ENCODE data around the gene IGF2BP3.
A peak's percentile ranks its signal among the peaks of the same experiment; 100 is the strongest.
"Not testable (repeated sequence)": the region's sequence is repeated elsewhere in the genome, so short reads cannot be mapped to it uniquely, and the experiment has no call there.

IGF2BP3 gene

DNA sequence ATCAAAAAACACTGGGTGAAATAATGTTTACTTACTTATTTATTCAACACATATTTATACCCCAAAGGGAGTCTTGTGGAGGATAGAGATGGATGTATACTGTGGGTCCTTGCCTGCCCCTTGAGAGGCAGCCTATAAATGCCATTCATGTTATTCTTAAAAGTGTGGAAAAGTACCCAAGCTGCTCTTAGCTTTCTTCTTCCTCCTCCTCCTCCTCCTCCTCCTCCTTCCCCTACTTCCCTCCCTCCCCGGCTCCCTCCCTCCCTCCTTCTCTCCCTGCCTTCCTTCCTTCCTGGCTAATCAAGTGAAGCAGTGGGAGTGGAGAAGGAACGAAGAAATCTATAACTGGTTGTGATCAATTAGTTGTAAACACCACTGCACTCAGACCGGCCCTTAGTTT lies 21.2 kb upstream of the IGF2BP3 start:
- 80% methylated on average over 1 of the region's 3 CpGs for WGBS
- H4K8ac ChIP-seq (ENCODE audit: low read length): no peak overlapping the region
- no peak overlapping the region for H2AFZ ChIP-seq (ENCODE audit: low read depth, low read length)
- H3K36me3 ChIP-seq (ENCODE audit: control insufficient read depth in 1 of 2, insufficient read depth in 2 of 2, low read depth in 1 of 2, low read length in 2 of 2): peaks cover 0 to 4% of the 10 kb centered on the region in 2 experiments
- H2AK5ac ChIP-seq (ENCODE audit: low read length, severe bottlenecking): no peak overlapping the region
- no peaks in the 10 kb centered on the region for H3K4me1 ChIP-seq (ENCODE audit: control insufficient read depth, insufficient read depth, low read depth, low read length)
- no peak overlapping the region for H3K14ac ChIP-seq (ENCODE audit: low read length in 2 of 2)
- H3K4ac ChIP-seq (ENCODE audit: low read depth in 1 of 2, low read length in 2 of 2): no peak overlapping the region
- no peak overlapping the region for H3K27ac ChIP-seq (ENCODE audit: low read length, poor library complexity, severe bottlenecking)
- no peak overlapping the region for H3K4me2 ChIP-seq (ENCODE audit: low read length, poor library complexity, severe bottlenecking)
- no peak overlapping the region for H2BK5ac ChIP-seq (ENCODE audit: low read depth, low read length, poor library complexity, severe bottlenecking)
- DNase-seq: no peak
- H3K79me1 ChIP-seq (replicated peaks; ENCODE audit: low read length, poor library complexity, severe bottlenecking): peaks cover 2% of the 10 kb centered on the region
- H2BK12ac ChIP-seq (ENCODE audit: low read length in 2 of 2): no peak overlapping the region
- no peak overlapping the region for H3K23ac ChIP-seq (ENCODE audit: low read length in 2 of 2)
- H3K9me3 ChIP-seq (ENCODE audit: control insufficient read depth, low read length): no peaks in the 10 kb centered on the region
- H4K91ac ChIP-seq (ENCODE audit: low read length): no peak overlapping the region
- peak overlapping the region in 1 of 2 experiments; percentile 80 for H3K4me3 ChIP-seq (ENCODE audit: insufficient read depth in 1 of 2, low read depth in 1 of 2, low read length in 2 of 2)
- H2BK15ac ChIP-seq (ENCODE audit: low read depth, poor library complexity, severe bottlenecking): no peak overlapping the region
- no peaks in the 10 kb centered on the region for H3K27me3 ChIP-seq (ENCODE audit: control insufficient read depth in 1 of 2, insufficient read depth in 1 of 2, low read length in 2 of 2)
- H3K18ac ChIP-seq (ENCODE audit: low read depth in 1 of 2, low read length in 2 of 2): no peak overlapping the region
- peak overlapping the region; percentile 86 for H3K9ac ChIP-seq (ENCODE audit: low read length)
- H2BK120ac ChIP-seq (ENCODE audit: low read depth, low read length): no peak overlapping the region

DNA sequence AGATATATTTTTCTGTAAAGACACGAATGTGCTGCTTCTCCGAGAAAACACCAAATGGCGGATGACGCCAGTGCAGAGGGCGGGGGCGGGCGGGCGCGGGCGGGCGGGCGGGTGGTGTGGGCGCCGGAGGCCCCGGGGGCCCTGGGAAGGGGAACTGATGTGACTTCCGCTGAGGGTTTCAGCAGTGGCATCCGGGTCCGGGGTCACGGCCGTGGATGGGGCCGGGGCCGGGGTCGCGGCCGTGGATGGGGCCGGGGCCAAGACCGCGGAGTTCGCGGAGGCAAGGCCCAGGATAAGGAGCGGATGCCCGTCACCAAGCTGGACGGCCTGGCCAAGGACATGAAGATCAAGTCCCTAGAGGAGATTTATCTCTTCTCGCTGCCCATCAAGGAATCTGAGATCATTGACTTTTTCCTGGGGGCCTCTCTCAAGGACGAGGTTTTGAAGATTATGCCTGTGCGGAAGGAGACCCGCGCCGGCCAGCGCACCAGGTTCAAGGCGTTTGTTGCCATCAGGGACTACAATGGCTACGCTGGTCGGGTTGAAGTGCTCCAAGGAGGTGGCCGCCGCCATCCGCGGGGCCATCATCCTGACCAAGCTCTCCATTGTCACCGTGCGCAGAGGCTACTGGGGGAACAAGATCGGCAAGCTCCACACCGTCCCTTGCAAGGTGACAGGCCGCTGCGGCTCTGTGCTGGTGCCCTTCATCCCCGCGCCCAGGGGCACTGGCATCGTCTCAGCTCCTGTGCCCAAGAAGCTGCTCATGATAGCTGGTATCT lies 20.3 kb upstream of the IGF2BP3 start:
- no peak for DNase-seq
- Histone ChIP-seq H3K23ac (ENCODE audit: low read length in 2 of 2) (no peak overlapping the region), H2AFZ (ENCODE audit: low read depth, low read length) (no peak overlapping the region), H3K4me1 (ENCODE audit: control insufficient read depth, insufficient read depth, low read depth, low read length) (no peaks in the 10 kb centered on the region), H4K8ac (ENCODE audit: low read length) (no peak overlapping the region), H2BK12ac (ENCODE audit: low read length in 2 of 2) (no peak overlapping the region), H2BK120ac (ENCODE audit: low read depth, low read length) (no peak overlapping the region), H3K14ac (ENCODE audit: low read length in 2 of 2) (no peak overlapping the region), H2BK5ac (ENCODE audit: low read depth, low read length, poor library complexity, severe bottlenecking) (no peak overlapping the region), H4K91ac (ENCODE audit: low read length) (no peak overlapping the region), H3K36me3 (ENCODE audit: control insufficient read depth in 1 of 2, insufficient read depth in 2 of 2, low read depth in 1 of 2, low read length in 2 of 2) (peaks cover 0 to 4% of the 10 kb centered on the region in 2 experiments), H3K79me1 (replicated peaks; ENCODE audit: low read length, poor library complexity, severe bottlenecking) (peaks cover 2% of the 10 kb centered on the region), H2AK5ac (ENCODE audit: low read length, severe bottlenecking) (no peak overlapping the region), H3K4me2 (ENCODE audit: low read length, poor library complexity, severe bottlenecking) (no peak overlapping the region), H3K18ac (ENCODE audit: low read depth in 1 of 2, low read length in 2 of 2) (no peak overlapping the region), H3K27me3 (ENCODE audit: control insufficient read depth in 1 of 2, insufficient read depth in 1 of 2, low read length in 2 of 2) (no peaks in the 10 kb centered on the region), H3K9me3 (ENCODE audit: control insufficient read depth, low read length) (no peaks in the 10 kb centered on the region), H3K27ac (ENCODE audit: low read length, poor library complexity, severe bottlenecking) (no peak overlapping the region), H3K9ac (ENCODE audit: low read length) (peak overlapping the region; percentile 87), H3K4me3 (ENCODE audit: insufficient read depth in 1 of 2, low read depth in 1 of 2, low read length in 2 of 2) (peak overlapping the region in 1 of 2 experiments; percentile 80), H3K4ac (ENCODE audit: low read depth in 1 of 2, low read length in 2 of 2) (no peak overlapping the region), H2BK15ac (ENCODE audit: low read depth, poor library complexity, severe bottlenecking) (no peak overlapping the region)
- WGBS: 96% methylated on average over 56 of the region's 56 CpGs

DNA sequence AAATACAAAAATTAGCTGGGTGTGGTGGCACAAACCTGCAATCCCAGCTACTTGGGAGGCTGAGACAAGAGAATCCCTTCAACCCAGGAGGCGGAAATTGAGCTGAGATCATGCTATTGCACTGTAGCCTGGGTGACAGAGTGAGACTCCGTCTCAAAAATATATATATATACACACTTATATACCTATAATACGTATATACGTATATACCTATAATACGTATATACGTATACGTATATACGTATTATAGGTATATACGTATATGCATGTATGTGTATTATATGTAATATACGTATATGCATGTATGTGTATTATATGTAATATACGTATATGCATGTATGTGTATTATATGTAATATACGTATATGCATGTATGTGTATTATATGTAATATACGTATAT lies 18.4 kb upstream of the IGF2BP3 start:
- H3K14ac ChIP-seq (ENCODE audit: low read length in 2 of 2); DNase-seq; H2BK5ac ChIP-seq (ENCODE audit: low read depth, low read length, poor library complexity, severe bottlenecking); H3K4me3 ChIP-seq (ENCODE audit: insufficient read depth in 1 of 2, low read depth in 1 of 2, low read length in 2 of 2); H3K9ac ChIP-seq (ENCODE audit: low read length); H4K91ac ChIP-seq (ENCODE audit: low read length); H3K23ac ChIP-seq (ENCODE audit: low read length in 2 of 2); H3K9me3 ChIP-seq (ENCODE audit: control insufficient read depth, low read length); H3K36me3 ChIP-seq (ENCODE audit: control insufficient read depth in 1 of 2, insufficient read depth in 2 of 2, low read depth in 1 of 2, low read length in 2 of 2); H3K4me2 ChIP-seq (ENCODE audit: low read length, poor library complexity, severe bottlenecking); H3K4ac ChIP-seq (ENCODE audit: low read depth in 1 of 2, low read length in 2 of 2); H3K18ac ChIP-seq (ENCODE audit: low read depth in 1 of 2, low read length in 2 of 2); H4K8ac ChIP-seq (ENCODE audit: low read length); H2BK12ac ChIP-seq (ENCODE audit: low read length in 2 of 2); H3K27ac ChIP-seq (ENCODE audit: low read length, poor library complexity, severe bottlenecking); H3K27me3 ChIP-seq (ENCODE audit: control insufficient read depth in 1 of 2, insufficient read depth in 1 of 2, low read length in 2 of 2); H2BK15ac ChIP-seq (ENCODE audit: low read depth, poor library complexity, severe bottlenecking); H2BK120ac ChIP-seq (ENCODE audit: low read depth, low read length); H3K4me1 ChIP-seq (ENCODE audit: control insufficient read depth, insufficient read depth, low read depth, low read length); H2AFZ ChIP-seq (ENCODE audit: low read depth, low read length); H3K79me1 ChIP-seq (replicated peaks; ENCODE audit: low read length, poor library complexity, severe bottlenecking); H2AK5ac ChIP-seq (ENCODE audit: low read length, severe bottlenecking): not testable (repeated sequence)
- 100% methylated on average over 1 of the region's 13 CpGs for WGBS

DNA sequence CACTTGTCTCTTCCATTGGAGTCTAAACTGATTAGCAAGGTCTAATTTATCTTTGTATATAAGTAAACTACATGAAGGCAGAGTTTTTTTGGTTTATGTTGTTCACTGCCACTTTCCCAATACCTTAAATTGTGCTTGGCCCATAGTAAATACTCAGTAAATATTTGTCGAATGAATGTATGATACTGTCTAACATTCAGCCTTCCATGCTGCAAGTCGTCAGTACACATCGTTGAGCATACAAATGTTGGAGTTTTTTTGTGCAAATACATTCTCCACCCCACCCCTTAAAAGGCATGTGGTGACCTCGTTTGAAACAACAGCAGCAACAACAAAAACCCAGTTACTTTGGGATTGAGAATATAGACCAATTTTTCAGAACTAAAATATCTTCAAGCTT lies 17.4 kb upstream of the IGF2BP3 start:
- Histone ChIP-seq H4K91ac (ENCODE audit: low read length) (no peak overlapping the region), H2BK120ac (ENCODE audit: low read depth, low read length) (no peak overlapping the region), H3K79me1 (replicated peaks; ENCODE audit: low read length, poor library complexity, severe bottlenecking) (no peaks in the 10 kb centered on the region), H3K14ac (ENCODE audit: low read length in 2 of 2) (no peak overlapping the region), H2BK5ac (ENCODE audit: low read depth, low read length, poor library complexity, severe bottlenecking) (no peak overlapping the region), H2BK12ac (ENCODE audit: low read length in 2 of 2) (no peak overlapping the region), H3K9ac (ENCODE audit: low read length) (no peak overlapping the region), H3K4ac (ENCODE audit: low read depth in 1 of 2, low read length in 2 of 2) (no peak overlapping the region), H3K9me3 (ENCODE audit: control insufficient read depth, low read length) (no peaks in the 10 kb centered on the region), H3K18ac (ENCODE audit: low read depth in 1 of 2, low read length in 2 of 2) (no peak overlapping the region), H3K23ac (ENCODE audit: low read length in 2 of 2) (no peak overlapping the region), H3K27me3 (ENCODE audit: control insufficient read depth in 1 of 2, insufficient read depth in 1 of 2, low read length in 2 of 2) (no peaks in the 10 kb centered on the region), H3K4me3 (ENCODE audit: insufficient read depth in 1 of 2, low read depth in 1 of 2, low read length in 2 of 2) (no peak overlapping the region), H4K8ac (ENCODE audit: low read length) (no peak overlapping the region), H2AFZ (ENCODE audit: low read depth, low read length) (no peak overlapping the region), H2BK15ac (ENCODE audit: low read depth, poor library complexity, severe bottlenecking) (no peak overlapping the region), H3K27ac (ENCODE audit: low read length, poor library complexity, severe bottlenecking) (no peak overlapping the region), H2AK5ac (ENCODE audit: low read length, severe bottlenecking) (no peak overlapping the region), H3K4me2 (ENCODE audit: low read length, poor library complexity, severe bottlenecking) (no peak overlapping the region), H3K36me3 (ENCODE audit: control insufficient read depth in 1 of 2, insufficient read depth in 2 of 2, low read depth in 1 of 2, low read length in 2 of 2) (no peaks in the 10 kb centered on the region), H3K4me1 (ENCODE audit: control insufficient read depth, insufficient read depth, low read depth, low read length) (no peaks in the 10 kb centered on the region)
- 72% methylated on average over 3 of the region's 4 CpGs for WGBS
- DNase-seq: no peak

All from mesenchymal stem cell (in vitro differentiated cells and primary cell).